NOMO-1 treated with dmso at 0.1 percent for 144 hours (cell line): Measurements from ENCODE around the gene URB1.
A peak's percentile ranks its signal among the peaks of the same experiment; 100 is the strongest.
"Not testable (repeated sequence)": the region's sequence is repeated elsewhere in the genome, so short reads cannot be mapped to it uniquely, and the experiment has no call there.

Experiments
- DNase-seq: peaks from one replicate; lab custom pipeline; 2025; ENCODE audit not compliant: unreplicated experiment; lab: John Stamatoyannopoulos, UW

URB1 gene, protein sequence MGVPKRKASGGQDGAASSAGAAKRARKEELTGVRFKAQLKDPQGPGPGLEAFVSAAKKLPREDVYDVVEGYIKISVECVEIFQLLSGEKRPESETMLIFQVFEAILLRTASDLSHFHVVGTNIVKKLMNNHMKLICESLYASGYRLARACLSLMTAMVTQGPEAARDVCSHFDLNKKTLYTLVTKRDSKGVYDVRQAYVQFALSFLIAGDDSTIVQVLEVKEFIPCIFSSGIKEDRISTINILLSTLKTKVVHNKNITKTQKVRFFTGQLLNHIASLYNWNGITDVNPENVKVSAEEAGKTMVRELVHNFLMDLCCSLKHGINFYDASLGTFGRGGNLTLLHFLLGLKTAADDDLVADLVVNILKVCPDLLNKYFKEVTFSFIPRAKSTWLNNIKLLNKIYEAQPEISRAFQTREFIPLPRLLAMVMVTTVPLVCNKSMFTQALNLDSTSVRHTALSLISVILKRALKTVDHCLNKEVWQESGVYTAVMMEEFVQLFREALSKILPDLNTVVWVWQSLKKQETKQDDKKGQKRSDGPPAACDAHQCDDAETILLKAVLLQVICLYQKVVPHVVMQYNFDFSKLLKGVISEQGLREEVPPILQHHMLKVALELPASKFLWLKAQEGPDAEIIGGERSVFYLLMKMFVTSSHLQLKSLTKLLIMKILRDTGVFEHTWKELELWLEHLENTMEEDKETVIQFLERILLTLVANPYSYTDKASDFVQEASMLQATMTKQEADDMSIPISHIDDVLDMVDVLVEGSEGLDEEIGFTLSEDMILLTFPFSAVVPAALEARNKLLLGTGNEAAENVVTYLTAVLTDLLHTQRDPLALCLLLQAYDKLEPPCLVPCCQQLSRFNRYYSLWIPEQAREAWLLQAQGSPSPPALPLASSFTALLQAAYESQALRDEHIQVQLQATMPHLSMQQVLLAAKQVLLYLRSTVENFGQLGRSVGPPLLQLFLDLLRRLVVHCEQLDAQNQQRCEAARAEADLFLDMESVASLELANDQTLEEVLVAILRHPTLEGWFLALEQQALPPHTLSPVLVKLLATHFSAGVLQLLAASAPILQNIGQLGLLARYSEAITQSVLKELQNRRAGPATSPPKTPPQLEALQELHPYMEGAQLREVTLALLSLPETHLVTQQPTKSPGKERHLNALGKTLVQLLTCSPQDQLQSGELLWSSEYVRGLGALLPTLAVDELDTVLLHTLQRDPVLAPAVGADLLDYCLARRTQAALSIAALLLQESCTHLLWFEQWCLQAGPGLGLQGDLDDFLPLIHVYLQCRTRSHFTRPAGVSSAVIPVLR (N-terminal part only)

DNA sequence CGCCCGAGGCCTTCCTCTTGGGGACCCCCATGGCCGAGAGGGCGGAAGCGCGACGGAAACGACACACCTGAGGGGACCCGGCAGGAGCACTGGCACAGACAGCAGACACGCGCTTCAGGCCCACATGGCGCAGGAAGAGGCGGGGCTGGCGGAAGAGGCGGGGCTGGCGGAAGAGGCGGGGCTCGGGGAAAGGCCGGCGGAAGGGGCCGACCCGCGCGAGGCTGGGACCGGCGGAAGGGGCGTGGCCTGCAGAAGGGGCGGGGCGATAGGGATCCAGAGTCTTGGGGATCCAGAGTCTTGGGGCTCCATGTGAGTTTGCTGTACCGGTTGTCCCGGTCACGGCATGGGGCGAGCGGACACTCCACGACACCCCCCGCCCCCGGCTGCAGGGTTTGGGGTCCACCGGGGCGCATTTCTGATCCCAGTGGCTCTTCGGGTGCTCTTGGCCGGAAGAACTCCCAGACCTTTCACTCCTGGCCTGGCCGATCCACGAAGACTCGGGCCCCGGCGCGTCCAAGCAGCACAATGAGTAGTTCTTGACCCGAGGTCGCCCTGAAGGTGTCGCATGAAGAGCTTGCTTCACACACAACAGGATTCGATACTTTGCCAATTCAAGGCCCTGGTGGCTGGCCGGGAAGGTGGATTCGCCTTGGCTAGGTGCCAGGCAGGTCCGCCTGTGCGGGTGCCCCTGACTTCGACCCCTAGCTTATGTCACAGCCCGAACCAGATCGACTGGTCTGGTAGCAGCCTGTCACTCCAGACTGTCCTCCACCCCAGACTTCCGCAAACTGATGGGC, at the start of gene URB1:
URB1 (minus strand) TSS at position 133 of the 797 bp plus-strand sequence; CDS start at position 31, 102 bp downstream.
- peak; percentile 73 for DNase-seq

DNA sequence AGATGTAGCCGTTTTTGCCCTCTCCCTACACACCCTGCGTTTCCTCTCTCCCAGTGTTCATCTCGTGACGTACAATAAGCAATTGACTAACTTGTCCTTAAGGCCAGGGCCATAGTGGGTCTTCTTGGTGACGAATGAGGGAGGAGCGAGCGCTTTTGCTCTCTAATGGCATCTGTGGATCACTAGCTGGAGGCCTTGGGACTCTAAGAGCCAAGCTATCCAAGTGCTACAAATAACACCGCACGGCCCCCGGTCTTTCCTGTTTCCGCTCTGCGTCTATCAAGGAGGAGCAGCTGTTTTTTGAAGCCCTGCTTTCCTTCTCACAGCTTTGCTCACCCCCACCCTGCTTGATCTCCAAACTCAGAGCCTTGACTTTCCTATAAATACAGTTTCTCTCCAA, 44.9 kb upstream of the URB1 start:
- DNase-seq: no peak

DNA sequence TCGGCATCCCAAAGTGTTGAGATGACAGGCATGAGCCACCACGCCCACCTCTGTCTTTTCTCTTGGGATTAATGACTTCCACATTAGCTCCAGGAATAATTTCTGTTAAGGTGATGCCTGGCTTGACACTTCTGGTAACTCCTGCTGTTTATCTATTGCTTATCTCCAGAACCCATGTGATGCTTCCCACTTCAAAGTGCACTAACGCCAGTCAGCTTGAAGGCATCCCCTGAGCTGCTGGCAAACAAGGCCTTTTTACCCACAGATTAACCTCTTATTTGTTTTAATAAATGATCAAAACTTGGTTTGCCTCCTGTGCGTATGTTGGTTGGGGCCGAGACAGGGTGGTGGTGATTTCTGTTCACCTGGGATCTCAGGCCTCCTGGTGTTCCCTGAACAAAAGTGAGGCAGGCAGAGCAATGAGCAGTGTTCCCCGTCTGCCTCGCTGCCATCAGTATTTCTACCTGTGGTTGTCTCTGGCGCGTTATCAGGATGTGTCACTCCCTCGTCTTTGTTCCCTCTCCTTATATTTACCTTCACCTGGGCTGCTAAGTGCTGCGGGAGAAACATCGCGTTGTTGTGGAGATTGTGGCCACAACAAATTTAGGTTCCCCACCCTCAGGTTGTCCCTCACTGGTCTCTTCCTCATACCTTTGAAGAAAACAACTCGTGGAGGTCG, 40.3 kb upstream of the URB1 start:
- not testable (repeated sequence) for DNase-seq

- DNase-seq: no peak
These were observed 35.3 kb upstream of the URB1 start for GRCh38 chr21:32427958-32428623.

GRCh38 chr21:32426592-32427051, 33.8 kb upstream of the URB1 start:
- DNase-seq: no peak

- peak; percentile 19 for DNase-seq
These were observed 33.3 kb upstream of the URB1 start for GRCh38 chr21:32426066-32426465.

- no peak for DNase-seq
These were observed 32.8 kb upstream of the URB1 start for GRCh38 chr21:32425628-32426027.

GRCh38 chr21:32424674-32425073, 31.9 kb upstream of the URB1 start:
- no peak for DNase-seq

DNA sequence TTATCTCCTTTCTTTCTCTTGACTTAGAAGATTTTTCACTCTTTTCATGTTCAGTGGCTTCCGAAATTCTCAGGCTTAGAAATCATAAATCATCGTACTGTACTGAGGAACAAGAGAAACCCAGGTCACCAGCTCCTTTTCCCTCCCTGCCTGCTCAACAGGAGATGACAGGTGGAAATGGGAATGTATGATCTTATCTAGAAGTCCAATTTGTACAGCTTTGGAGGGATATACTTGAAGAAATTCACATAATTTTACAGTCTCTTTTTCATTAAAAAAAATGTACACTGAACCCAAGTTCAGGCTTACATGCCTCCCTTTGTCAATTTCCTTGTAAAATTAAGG, 31.4 kb upstream of the URB1 start:
- DNase-seq: no peak

GRCh38 chr21:32423320-32424190, 30.7 kb upstream of the URB1 start:
- no peak for DNase-seq

DNA sequence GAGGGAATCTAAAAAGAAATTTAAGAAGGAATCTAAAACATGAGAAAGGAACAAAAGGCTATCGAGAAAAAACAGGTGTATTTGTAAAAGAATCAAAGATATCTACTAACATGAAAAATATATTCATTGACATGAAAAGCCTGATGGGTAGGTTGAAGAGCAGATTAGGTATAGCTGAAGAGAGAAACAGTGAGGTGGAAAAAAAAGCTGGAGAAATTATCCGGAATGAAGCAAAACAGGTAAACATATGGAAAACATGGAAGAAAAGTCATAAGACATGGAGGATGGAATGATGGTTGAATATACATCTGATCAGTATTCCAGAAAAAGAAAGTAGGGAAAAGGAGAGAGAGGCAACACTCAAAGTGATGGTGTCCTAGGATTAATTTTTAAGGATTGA, 29.3 kb upstream of the URB1 start:
- DNase-seq: no peak

GRCh38 chr21:32418146-32418545, 25.3 kb upstream of the URB1 start:
- no peak for DNase-seq

DNA sequence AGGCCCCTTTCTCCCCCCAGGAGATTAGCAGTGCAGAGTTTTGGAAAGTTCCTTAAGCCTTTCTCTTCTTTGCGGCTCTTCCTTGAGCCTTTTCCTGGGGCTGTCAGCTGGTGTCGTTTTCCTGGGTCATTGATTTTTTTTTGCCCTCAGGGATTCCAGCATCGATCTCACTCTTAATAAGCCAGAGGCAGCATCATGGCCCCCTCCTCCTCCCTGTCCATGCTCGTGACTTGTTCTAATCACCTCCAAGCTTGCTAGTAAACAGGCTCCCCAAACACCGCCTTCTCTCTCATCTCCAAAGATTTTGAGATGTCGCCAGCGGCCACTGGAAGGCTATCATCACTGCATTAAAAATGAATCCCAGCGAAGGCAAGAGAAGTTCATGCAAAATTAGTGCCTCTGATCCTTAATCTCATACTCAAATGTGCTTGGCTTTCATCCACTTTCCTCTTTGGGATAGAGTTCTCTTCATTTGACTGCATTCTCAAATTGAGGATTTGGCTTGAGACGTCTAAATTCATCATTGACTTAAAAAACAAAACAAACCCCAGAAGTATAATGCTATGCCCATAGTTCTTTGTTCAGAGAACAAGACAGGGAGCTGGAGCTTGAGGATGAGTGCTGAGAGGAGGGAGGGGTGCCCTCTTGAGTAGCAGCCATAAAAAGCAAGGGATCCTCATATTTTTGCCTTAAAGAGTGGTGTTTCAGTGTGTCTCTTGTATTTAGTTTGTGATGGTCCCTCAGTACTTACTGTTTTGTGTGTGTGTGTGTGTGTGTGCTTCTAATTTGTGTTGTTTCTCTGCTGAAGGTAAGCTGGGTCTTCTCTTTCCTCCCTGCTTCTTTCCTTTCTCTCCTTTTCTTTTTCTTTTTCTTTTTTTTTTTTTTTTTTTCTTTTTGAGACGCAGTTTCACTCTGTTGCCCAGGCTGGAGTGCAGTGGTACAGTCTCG, 22.9 kb upstream of the URB1 start:
- DNase-seq: no peak

GRCh38 chr21:32414579-32415358, 22.0 kb upstream of the URB1 start:
- no peak for DNase-seq

GRCh38 chr21:32413697-32414578, 21.1 kb upstream of the URB1 start:
- no peak for DNase-seq
